Caki2 (cell line): ENCODE data around the gene RCVRN. TPM values are rescaled to one million over a fixed set of nuclear protein-coding genes. Genes with fewer than 3 reads are reported as not detected.

Experiments
- DNase-seq: peaks from one replicate; pipeline ENCODE4 v3.0.0-alpha.2; 2015; ENCODE audit warnings: low read depth
- in situ Hi-C: cut with HindIII; loops from 2 replicates; pipeline ENCODE4 v1.10.0; 2016; ENCODE audit warnings: low sequenced_read_pairs, low pct_unique_long_range_greater_than_20kb, mixed read lengths
- total RNA-seq: library from RNA; depleted of rRNA; stranded (reverse); fragments of >200 nt; shearing (Covaris generic); gene quantifications from 2 replicates; pipeline ENCODE4 v1.2.3, GENCODE V29; 2014; ENCODE audit warnings: low replicate concordance

RCVRN gene
- total RNA-seq, 1 experiment from 2014 or later, result not detected

- DNase-seq, result no peak
- in situ Hi-C loops, result no loop called here
These were observed 594 bp downstream of the RCVRN start for GRCh38 chr17:9904277-9905077.

- in situ Hi-C loops, result no loop called here
These were observed 3.0 kb downstream of the RCVRN start for GRCh38 chr17:9902120-9902519.

GRCh38 chr17:9900784-9901183 lies 4.3 kb downstream of the RCVRN start:
- in situ Hi-C loops, result no loop called here
- DNase-seq, result no peak

More at GRCh38 chr17:9902120-9902519, 3.0 kb downstream of the RCVRN start:
- DNase-seq, result no peak

- DNase-seq, result no peak
- in situ Hi-C loops, result no loop called here
These were observed 5.0 kb downstream of the RCVRN start for GRCh38 chr17:9900044-9900594.

- in situ Hi-C loops, result no loop called here
- no peak for DNase-seq
These were observed 5.6 kb downstream of the RCVRN start for GRCh38 chr17:9899280-9900043.

GRCh38 chr17:9898812-9899211 lies 6.3 kb downstream of the RCVRN start:
- DNase-seq, result no peak
- in situ Hi-C loops, result no loop called here

GRCh38 chr17:9897372-9897968 lies 7.6 kb downstream of the RCVRN start:
- in situ Hi-C loops, result no loop called here
- no peak for DNase-seq

- DNase-seq, result no peak
- in situ Hi-C loops, result no loop called here
These were observed 9.1 kb downstream of the RCVRN start for GRCh38 chr17:9895923-9896322.

GRCh38 chr17:9894231-9894630 lies 10.8 kb downstream of the RCVRN start:
- DNase-seq, result no peak
- in situ Hi-C loops, result no loop called here

GRCh38 chr17:9893411-9894012 lies 11.6 kb downstream of the RCVRN start:
- no peak for DNase-seq
- in situ Hi-C loops, result no loop called here

GRCh38 chr17:9890124-9890523 lies 14.9 kb downstream of the RCVRN start:
- peak; percentile 6 for DNase-seq
- in situ Hi-C loops, result no loop called here

GRCh38 chr17:9887508-9887907 lies 17.6 kb downstream of the RCVRN start:
- in situ Hi-C loops, result no loop called here
- no peak for DNase-seq

- DNase-seq, result no peak
- in situ Hi-C loops, result no loop called here
These were observed 18.7 kb downstream of the RCVRN start for GRCh38 chr17:9886141-9886930.

GRCh38 chr17:9883451-9883850 lies 21.6 kb downstream of the RCVRN start:
- in situ Hi-C loops, result no loop called here
- no peak for DNase-seq

GRCh38 chr17:9880582-9880999 lies 24.5 kb downstream of the RCVRN start:
- in situ Hi-C loops, result no loop called here
- peak; percentile 51 for DNase-seq

GRCh38 chr17:9878786-9879525 lies 26.1 kb downstream of the RCVRN start:
- in situ Hi-C loops, result no loop called here
- no peak for DNase-seq

- DNase-seq, result no peak
- in situ Hi-C loops, result no loop called here
These were observed 26.7 kb downstream of the RCVRN start for GRCh38 chr17:9878356-9878755.
